GM21390 (cell line): Measurements from ENCODE around the gene TYK2.

Experiments
- ATAC-seq: cut with Tn5 transposase; IDR thresholded peaks from one replicate; pipeline ENCODE4 v1.9.1; 2021; ENCODE audit not compliant: unreplicated experiment

TYK2 gene

GRCh38 chr19:10335352-10335985 lies 44.9 kb downstream of the TYK2 start:
- ATAC-seq = no peak

DNA sequence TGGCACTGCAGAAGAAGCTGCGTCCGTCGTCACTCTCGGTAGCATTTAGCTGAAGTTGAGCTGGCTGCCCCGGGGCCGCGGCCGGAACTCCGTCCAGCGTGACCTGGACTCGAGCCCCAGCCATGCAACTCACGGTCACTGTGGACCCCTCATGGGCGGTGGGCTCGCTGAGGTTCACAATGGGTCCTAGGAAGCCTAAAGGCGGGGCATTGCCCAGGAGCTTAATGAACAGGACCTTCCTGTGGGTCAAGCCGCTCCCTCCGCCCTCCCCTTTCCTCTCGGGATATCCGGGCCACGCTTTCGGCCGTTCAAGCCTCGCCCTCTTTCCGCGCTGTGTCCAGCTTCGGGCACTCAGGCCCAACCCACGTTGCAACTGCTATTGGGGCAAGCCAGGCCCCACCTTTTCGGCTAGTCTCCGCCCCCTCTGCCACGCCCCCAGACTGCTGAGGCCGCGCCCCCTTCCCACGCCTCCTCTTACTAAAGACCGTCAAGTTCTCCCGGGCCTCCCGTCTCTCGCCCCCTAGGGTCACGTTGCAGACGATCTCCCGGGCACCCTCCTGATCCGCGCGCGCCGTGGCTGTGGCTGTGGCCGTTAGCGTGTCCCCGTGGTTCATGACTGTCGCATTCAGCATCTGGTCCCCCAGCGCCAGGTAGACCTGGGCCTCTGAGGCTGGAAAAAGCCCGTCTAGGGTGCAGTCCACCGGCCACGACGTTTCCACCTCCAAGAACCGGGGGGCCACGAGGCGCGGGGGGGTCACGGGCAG lies 45.6 kb downstream of the TYK2 start:
- no peak for ATAC-seq

DNA sequence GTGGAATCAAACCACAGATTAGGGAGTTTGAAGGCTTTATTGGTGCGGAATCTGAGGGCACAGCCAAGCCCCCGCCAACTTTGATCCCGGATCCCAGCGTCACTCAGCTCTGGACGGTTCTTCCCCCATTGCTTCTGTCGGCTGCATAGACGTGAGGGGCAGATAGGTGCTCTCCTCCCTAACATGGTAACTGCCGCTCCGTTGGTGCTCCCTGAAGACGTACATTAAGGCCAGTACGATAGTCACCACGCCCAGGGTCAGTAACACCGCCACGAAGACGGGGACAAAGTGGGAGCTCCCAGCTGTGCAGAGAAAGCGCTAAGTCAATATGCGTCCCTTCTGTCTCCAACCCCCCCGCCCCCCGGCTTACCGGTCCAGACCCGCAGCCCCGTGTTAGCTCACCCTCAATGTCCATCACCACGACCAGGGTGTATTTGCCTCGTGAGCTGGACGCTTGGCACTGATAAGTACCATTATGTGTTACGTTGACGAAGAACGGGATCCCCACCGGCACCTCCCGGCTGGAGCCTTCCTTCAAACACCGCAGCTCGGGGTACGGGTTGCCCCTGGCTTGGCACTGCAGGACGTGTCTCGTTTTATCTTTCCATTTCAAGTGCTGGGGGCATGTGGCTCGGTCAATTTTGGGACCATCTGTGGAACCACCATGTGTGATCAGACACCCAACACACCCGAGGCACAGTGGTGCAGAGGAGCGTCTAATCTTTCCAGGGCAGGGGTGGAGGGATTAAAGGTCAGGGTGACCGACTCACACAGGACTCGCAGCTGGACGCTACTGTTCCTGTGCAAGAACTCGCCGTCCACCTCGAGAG lies 46.4 kb downstream of the TYK2 start:
- no peak for ATAC-seq

DNA sequence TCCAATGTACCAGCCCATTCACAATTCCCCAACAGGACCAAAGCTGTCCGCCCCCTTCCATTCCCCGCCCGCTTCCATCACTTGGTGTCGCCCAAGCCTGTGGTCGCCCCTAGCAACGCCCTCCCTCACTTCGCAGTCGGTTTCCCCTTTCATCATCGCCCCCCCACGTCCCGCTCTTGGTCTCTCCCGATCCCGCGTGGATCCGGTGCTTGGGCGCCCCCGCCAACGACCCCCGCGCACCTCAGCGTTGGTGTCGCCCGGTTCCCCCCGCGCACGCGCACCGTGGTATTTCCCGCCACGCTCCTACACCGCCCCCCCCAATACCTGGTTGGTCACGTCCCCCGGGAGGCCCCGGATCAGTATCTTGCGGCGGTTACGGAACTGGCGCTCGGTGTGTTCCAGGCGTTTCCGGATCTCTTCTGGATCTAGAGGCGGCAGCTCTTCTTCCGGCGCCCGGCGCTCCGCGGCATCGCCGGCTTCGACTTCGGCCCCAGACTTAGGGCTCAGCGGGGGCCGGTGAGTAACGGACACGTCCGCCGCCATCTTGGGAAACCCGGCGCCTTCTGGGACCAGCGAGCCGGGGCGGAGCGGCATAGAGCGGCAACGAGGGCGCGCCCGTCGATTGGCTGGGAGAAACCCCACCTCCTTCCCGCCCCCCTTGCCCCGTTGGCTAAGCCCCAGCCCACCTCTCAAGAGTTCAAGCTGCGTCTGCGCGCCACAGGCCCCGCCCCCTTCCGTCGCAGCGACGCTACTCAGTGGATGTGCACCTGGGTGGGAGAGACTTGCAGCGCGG lies 47.2 kb downstream of the TYK2 start, which contains the start of gene RAVER1:
Gene RAVER1, minus strand, starts transcription at position 565 of the 793 bp plus-strand sequence. Its CDS starts 22 bp downstream, at position 543.
- ATAC-seq = peak; percentile 84

- ATAC-seq = no peak
Observed at GRCh38 chr19:10332158-10332964, 48.0 kb downstream of the TYK2 start.

DNA sequence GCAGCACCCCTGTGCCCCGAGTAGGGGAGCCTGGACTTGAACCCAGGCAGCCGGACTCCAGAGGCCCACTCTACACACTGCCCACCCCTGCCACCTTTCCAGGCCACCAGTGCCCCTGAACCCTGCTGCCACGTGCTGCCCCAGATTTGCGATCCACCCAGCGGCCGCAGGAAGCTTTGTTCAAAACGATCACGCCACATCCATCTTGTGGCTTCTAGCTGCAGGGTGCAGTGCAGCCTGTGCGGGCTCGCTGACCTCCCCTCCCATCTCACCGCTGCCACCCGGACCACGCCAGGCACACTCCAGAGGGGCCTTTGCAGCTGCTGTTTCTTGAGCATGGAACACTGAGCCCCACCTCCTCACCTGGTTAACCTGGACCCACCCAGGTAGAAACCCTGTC lies 50.8 kb downstream of the TYK2 start:
- ATAC-seq = no peak

GRCh38 chr19:10328558-10329429 lies 51.6 kb downstream of the TYK2 start:
- ATAC-seq = no peak

- ATAC-seq = no peak
Observed at GRCh38 chr19:10327793-10328192, 52.6 kb downstream of the TYK2 start.

DNA sequence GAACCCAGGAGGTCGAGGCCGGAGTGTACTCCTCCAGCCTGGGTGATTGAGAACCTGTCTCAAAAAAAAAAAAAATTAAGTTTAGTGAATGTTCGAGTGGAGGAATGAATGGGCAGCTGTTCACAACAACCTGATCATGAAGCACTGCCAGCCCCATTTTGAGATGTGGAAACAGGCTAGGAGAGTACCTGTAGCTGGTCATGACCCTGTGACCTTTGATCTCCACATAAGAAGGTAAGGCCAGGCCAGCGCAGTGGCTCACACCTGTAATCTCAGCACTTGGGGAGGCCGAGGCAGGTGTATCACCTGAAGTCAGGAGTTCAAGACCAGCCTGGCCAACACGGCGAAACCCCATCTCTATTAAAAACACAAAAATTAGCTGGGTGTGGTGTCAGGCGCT lies 54.6 kb downstream of the TYK2 start:
- ATAC-seq = no peak

- no peak for ATAC-seq
Observed at GRCh38 chr19:10321874-10322835, 58.2 kb downstream of the TYK2 start.

DNA sequence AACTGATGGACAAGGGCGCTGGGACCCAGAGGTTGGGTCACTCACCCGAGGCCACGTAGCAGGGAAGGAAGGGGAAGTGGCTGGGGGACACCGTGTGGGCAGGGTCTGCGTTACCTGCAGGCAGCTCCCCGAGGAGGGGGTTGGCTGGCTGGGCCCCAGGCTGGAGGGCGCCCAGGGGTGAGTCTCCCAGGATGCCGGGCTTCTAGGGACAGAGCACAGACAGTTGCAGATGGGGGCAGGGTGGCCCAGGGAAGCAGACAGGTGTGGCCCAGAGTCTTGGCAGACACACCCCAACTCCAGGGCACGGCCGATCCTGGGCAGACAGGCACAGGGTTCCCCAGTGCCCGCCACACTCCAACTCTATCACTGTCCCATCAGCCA lies 59.0 kb downstream of the TYK2 start:
- ATAC-seq = no peak

- ATAC-seq = no peak
Observed at GRCh38 chr19:10320602-10321416, 59.6 kb downstream of the TYK2 start.

DNA sequence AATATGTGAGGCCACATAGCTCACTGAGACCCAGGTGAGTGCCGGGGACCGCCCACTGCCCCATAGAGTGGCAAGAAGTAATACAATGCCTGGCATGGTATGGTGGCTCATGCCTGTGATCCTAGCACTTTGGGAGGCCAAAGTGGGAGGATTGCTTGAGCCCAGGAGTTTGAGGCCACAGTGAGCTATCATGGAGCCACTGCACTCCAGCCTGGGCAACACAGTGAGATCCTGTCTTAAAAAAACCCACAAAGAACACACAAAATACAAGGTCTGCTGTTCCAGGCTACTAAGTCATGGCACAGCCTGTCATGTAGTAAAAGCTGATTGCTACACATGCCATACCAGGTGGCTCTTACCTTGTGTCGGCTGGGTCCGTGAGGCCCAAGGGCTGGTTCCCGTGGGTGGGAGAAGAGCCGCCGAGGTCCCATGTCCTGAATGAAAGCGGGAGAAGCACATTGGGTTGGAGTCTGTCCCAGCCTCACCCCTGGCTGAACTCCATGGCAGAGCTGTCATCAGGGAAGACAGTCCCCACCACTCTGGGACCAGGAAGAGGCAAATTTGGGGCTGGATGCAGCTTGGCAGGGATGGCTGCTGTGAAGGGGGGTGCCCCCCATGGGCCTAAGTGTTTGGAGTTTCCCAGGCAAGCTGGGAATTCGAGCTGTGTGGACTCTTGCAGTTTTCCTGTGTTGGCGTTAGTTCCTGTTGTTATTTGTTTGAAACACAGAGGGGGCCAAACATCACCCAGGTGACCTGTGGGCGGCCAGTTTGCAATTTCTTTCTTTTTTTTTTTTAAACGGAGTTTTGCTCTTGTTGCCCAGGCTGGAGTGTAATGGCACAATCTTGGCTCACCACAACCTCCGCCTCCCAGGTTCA lies 61.3 kb downstream of the TYK2 start:
- no peak for ATAC-seq

GRCh38 chr19:10317857-10318462 lies 62.4 kb downstream of the TYK2 start:
- no peak for ATAC-seq

GRCh38 chr19:10317045-10317856 lies 63.1 kb downstream of the TYK2 start:
- ATAC-seq = no peak
